Measurements from ENCODE around the gene PTPN14.

The PTPN14 gene

DNA sequence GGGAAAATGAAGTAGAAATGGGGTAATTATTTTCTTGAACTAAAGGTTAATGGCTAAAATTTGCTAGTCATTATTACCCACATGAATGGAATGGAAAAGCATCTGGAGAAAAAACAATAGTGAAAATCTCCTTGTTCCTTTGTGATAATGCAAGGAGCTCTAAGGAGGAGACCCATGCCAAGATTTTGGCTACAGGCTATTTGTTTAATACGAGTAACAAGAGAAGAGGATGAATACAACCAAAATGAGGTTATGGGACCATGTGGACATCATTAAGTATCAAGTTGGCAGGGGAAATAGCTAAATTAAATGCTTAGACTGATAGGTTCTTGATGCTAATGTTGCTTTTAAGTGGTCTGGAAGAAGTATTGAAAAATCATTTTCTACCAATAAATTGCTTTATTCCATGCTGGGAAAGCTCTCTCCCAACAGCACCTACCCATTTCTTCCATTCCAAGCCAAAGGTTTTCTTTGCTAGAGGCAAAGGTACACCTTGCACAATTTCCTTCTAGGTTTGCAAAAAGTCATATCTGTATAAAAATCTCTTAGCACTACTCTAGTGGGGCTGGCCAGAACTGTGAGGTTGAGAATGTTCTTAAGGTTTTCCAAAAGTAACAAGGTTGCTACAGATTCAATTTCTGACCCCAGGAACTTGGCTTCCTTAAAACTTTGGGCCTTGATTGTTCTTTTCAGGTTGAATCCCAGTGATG is 170.3 kb downstream of the PTPN14 start:
- TF ChIP-seq, protein P1, sequence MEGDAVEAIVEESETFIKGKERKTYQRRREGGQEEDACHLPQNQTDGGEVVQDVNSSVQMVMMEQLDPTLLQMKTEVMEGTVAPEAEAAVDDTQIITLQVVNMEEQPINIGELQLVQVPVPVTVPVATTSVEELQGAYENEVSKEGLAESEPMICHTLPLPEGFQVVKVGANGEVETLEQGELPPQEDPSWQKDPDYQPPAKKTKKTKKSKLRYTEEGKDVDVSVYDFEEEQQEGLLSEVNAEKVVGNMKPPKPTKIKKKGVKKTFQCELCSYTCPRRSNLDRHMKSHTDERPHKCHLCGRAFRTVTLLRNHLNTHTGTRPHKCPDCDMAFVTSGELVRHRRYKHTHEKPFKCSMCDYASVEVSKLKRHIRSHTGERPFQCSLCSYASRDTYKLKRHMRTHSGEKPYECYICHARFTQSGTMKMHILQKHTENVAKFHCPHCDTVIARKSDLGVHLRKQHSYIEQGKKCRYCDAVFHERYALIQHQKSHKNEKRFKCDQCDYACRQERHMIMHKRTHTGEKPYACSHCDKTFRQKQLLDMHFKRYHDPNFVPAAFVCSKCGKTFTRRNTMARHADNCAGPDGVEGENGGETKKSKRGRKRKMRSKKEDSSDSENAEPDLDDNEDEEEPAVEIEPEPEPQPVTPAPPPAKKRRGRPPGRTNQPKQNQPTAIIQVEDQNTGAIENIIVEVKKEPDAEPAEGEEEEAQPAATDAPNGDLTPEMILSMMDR (IDR thresholded peaks at IDR 0.05; ENCODE audit: low read depth, low read length) = no peak
- peak; percentile 57 for DNase-seq (ENCODE audit: extremely low read depth, low read depth)

- DNase-seq (ENCODE audit: extremely low read depth, low read depth) = no peak
- TF ChIP-seq, protein P1 (IDR thresholded peaks at IDR 0.05; ENCODE audit: low read depth, low read length) = no peak
Measured at GRCh38 chr1:214380396-214380795, 171.0 kb downstream of the PTPN14 start.

DNA sequence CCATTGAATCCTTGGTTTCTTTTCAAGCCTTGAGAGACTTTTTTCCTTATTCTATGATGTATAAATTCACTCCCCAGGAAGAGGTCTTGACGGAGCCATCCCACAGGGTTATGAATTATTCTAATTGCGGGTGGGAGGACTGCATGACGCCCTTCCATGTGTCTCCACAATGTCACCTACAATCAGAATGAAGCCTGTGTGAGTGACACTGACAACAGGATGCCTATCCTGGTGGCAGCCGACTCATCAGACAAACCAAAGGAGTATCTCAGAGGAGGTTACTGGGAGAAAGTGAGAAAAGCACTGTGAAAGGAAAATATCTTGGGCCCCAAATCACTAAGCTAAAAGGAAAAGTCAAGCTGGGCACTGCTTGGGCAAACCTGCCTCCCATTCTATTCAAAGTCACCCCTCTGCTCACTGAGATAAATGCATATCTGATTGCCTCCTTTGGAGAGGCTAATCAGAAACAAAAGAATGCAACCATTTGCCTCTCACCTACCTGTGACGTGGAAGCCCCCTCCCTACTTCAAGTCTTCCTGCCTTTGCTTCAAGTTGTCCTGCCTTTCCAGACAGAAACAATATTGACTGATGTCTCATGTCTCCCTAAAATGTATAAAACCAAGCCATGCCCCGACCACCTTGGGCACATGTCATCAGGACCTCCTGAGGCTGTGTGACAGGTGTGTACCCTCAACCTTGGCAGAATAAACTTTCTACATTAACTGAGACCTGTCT is 172.0 kb downstream of the PTPN14 start:
- DNase-seq (ENCODE audit: extremely low read depth, low read depth) = no peak
- TF ChIP-seq, protein P1 (IDR thresholded peaks at IDR 0.05; ENCODE audit: low read depth, low read length) = no peak

DNA sequence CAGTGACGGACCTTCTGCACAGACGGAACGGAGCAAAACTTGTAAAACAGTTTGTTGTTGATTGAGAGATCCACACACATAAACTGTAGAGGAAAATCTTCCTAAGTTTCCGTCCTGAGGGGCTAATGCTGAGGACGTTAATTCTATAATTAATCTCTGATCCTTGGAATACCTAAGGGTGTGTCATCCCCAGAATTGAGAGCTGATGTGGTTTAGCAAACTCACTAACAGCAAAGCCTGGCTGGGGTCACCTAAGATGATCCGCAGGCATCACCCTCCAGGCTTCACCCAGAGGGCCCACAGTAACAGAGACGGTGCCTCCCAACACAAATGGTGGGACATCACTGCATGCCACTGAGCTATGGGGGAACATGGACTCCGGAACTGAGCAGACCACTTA is 172.9 kb downstream of the PTPN14 start:
- no peak for DNase-seq (ENCODE audit: extremely low read depth, low read depth)
- TF ChIP-seq, protein P1 (IDR thresholded peaks at IDR 0.05; ENCODE audit: low read depth, low read length) = no peak

DNA sequence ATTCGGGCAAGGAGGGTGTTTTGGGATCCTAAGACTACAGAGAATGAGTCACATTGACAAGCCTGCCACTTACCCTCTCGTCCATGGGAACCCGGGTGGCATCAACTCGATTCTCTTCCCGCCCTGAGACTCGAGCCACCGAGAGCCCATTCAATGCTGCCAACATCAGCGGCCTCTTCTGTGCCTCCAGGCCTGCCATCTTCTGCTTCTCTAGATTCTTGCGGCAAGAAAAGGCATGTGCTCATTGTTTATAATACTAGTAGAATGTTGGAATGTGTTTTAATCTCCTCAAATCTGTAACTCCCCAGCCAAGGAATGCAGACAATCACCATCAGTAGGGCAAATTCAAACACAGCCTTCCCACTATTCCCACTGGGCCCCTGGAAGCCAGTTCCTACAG is 173.5 kb downstream of the PTPN14 start:
- DNase-seq (ENCODE audit: extremely low read depth, low read depth) = peak; percentile 51

DNA sequence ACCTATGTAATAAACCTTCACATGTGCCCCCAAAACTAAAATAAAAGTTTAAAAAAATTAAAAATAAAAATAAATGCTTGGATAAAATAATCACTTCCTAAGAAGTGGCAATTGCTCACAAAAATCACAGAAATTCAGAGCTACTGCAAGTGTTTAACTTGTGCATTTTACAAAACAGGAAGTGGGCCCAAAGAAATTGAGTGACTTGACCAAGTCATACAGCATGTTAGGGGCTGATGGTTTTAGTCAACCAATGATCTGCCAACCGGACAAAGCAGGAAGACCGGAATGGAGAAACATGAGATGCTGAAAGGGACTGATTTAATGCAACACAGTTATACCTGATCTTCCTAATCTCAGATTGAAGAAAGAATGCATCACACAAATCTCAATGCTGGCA is 173.9 kb downstream of the PTPN14 start:
- TF ChIP-seq, protein P1 (IDR thresholded peaks at IDR 0.05; ENCODE audit: low read depth, low read length) = no peak
- DNase-seq (ENCODE audit: extremely low read depth, low read depth) = no peak

More for the DNA sequence above, 173.5 kb downstream of the PTPN14 start:
- TF ChIP-seq, protein P1 (IDR thresholded peaks at IDR 0.05; ENCODE audit: low read depth, low read length) = no peak

DNA sequence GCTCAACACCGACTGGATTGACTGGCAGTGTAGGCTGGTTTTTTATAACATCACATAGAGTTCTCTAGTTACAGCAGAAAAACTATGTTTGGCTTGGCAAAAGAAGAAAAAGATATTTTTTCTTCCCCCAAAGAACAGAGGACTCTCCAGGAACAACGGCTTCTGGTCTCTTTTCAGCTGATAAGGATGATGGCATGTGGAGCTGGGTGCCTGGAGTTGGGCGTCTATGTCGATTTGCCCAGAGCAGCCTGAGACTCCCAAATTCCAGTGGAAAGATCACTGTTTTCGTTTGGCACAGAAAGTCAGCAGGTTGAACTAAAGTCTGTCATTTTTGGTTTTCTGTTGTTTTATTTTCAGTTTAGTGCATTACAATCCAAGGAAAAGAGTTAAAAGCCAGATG is 179.3 kb downstream of the PTPN14 start:
- TF ChIP-seq, protein P1 (IDR thresholded peaks at IDR 0.05; ENCODE audit: low read depth, low read length) = no peak
- no peak for DNase-seq (ENCODE audit: extremely low read depth, low read depth)

Data from AG09319 (cell line).